ENCODE measurements around the gene MEIS3.

DNA sequence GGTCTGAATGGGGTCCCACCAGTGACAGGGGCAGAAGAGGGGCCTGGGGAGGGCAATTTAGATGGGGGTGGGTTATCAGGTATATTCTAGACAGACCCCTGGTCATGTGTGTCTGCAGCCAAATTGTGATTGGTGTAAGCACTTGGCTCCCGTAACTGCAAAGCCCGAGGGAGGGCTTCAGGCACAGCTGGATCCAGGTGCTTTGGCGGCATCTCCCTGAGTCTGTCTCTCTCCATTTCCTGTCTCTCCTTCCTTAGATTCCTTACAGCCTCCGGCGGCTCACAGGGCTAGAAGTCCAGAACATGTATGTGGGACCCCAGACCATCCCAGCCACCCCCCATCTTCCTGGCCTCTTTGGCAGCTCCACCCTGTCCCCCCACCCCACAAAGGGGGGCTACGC lies 38.8 kb downstream of the MEIS3 start:
- TF ChIP-seq EZH2 (IDR thresholded peaks at IDR 0.05; ENCODE audit: borderline replicate concordance, low read depth, low read length, poor library complexity, severe bottlenecking) = no peak
- TF ChIP-seq, protein P1, sequence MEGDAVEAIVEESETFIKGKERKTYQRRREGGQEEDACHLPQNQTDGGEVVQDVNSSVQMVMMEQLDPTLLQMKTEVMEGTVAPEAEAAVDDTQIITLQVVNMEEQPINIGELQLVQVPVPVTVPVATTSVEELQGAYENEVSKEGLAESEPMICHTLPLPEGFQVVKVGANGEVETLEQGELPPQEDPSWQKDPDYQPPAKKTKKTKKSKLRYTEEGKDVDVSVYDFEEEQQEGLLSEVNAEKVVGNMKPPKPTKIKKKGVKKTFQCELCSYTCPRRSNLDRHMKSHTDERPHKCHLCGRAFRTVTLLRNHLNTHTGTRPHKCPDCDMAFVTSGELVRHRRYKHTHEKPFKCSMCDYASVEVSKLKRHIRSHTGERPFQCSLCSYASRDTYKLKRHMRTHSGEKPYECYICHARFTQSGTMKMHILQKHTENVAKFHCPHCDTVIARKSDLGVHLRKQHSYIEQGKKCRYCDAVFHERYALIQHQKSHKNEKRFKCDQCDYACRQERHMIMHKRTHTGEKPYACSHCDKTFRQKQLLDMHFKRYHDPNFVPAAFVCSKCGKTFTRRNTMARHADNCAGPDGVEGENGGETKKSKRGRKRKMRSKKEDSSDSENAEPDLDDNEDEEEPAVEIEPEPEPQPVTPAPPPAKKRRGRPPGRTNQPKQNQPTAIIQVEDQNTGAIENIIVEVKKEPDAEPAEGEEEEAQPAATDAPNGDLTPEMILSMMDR (conservative IDR thresholded peaks at IDR 0.05; ENCODE audit: low read depth, low read length) = no peak

Measured in A673 (cell line).